GM18873 (cell line): ENCODE data around the gene ARHGDIG.
"Not testable (repeated sequence)": the region's sequence is repeated elsewhere in the genome, so short reads cannot be mapped to it uniquely, and the experiment has no call there.

ENCODE experiments used
- ATAC-seq: cut with Tn5 transposase; IDR thresholded peaks from one replicate; pipeline ENCODE4 v1.9.1; 2021; ENCODE audit warnings: mild to moderate bottlenecking, moderate library complexity, moderate number of reproducible peaks; ENCODE audit not compliant: unreplicated experiment, low FRiP score

The ARHGDIG gene

GRCh38 chr16:322476-323143, 42.2 kb downstream of the ARHGDIG start:
- ATAC-seq = no peak

GRCh38 chr16:324201-324450, 43.7 kb downstream of the ARHGDIG start:
- ATAC-seq = no peak

DNA sequence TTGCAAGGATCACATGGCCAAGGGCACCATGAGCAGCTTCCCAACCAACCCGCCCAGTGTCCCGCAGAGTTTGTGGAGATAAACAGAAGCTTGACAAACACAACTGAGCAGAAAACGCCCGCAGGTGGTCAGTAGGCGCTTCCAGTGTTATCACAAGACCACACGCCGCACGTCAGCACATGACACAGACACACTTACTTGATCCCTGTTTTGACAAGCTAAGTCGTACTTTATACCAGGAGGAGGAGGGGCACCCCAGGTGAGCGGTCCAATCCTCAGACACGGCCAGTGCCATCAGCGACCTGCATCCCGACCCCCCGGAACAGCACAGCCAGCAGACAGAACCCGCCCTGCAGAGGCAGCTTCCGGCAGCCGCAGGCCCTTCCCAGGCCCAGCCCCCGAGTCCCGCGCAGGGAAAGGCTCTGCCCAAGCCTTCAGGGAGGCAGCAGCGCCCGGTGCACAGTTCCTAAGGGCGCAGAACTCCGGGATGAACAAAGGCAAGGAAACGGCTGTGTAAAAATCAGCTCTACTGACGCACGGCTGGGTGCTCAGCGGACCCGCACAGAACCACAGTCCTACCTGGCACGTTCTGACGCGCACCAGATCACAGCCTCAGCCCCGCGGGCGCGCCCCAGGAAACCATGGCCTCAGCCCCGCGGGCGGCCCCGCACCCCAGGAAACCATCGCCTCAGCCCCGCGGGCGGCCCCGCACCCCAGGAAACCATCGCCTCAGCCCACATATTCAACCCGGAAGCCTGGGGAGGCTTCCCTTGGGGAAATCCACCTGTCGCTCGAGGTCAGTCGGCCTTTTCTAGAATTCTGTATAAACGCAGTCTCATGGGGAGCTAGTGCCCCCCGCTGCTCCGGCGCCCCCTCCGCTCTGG, 44.3 kb downstream of the ARHGDIG start:
- ATAC-seq = no peak

DNA sequence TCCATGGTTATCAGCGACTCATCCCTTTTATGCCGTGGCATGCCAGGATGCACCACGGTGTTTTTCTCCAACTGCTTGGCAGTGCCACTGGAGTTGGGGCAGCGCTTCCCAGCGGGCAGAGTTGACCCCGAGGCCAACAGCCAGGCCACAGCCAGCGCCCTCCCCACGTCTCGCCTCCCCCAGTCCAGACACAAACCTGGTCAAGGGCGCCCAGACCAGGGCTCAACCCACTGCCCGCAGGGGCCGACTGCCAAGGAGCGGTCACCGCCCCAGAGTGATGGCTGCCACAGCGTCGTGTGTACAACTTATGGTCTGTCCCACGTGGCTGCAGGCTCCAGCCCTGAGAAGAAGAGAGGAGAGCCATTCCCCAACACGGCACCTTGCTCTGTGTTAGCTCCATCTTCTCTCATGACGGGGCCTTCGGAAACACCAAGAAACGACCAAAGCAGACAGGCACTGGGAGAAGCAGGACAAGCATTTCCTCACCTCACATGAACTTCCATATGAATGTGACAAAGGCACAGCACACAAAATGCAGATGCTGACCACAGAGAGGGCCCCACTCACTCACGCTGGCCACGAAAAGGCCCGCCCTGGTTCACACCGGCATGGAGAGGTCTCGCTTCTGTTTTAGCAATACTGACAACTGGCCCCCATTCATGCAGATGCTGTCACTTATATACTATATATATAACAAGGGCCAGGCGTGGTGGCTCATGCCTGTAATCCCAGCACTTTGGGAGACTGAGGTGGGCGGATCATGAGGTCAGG, 45.2 kb downstream of the ARHGDIG start:
- ATAC-seq = no peak

DNA sequence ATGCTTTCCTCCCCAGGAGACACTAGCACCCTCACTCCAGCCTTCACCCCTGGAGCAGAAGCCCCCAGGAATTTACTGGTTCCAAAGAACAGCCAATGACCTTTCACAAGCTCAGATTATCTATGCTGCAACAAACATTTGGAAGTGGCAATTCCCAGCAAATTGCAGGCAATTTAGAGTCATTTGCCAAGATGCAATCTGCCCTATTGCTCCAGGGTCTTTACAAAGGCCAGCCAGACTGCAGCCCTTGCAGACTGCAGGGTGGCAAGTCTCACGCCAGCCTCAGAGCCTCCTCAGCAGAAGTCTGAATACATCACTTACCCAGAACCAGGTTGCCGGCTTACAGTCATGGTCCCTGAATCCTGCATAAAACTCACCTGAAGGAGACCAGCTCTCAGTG, 50.4 kb downstream of the ARHGDIG start:
- no peak for ATAC-seq

DNA sequence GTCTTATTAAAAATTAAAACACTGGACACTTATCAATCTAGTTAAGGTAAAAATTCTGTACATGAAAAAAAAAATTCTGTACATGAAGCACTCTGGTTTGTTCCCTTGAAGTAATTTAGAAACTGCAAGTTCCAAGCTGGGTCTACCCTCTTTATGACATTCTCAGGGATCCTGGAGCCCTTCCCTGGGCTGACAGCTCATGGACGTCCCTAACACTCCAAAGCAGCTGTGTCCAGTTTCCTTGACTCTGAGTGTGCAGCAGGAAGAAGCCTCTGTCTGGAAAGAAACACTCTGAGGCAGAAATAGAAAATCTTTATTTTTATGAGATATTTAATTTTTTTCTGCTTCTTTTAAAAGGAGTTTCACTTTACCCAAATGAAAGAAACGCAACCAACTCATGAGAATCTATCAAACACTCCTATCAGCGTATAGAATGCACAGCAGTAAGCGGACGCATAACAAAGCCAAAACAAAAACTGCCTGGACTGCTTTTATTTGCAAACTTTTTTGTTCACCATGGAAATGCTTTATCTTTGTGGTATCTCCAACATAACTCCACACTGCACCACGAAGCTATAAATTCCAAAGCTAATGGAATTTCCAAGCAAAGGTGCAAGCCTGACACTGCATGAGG, 50.9 kb downstream of the ARHGDIG start:
- ATAC-seq = not testable (repeated sequence)
